ENCODE results near the gene STK10.

- TF ChIP-seq YY1 (IDR thresholded peaks at IDR 0.05; ENCODE audit: insufficient read depth, insufficient read length) (no peak), SUZ12 (IDR thresholded peaks at IDR 0.05; ENCODE audit: extremely low read depth, insufficient read depth, insufficient read length) (no peak)
Observed at GRCh38 chr5:172079876-172080275, 108.1 kb downstream of the STK10 start.
